COR-L47 (cell line): ENCODE data around the gene ANKRD31.
"Not testable (repeated sequence)": the region's sequence is repeated elsewhere in the genome, so short reads cannot be mapped to it uniquely, and the experiment has no call there.

Experiments used
- DNase-seq: peaks from one replicate; lab custom pipeline; 2025; lab: John Stamatoyannopoulos, UW

The ANKRD31 gene

DNA sequence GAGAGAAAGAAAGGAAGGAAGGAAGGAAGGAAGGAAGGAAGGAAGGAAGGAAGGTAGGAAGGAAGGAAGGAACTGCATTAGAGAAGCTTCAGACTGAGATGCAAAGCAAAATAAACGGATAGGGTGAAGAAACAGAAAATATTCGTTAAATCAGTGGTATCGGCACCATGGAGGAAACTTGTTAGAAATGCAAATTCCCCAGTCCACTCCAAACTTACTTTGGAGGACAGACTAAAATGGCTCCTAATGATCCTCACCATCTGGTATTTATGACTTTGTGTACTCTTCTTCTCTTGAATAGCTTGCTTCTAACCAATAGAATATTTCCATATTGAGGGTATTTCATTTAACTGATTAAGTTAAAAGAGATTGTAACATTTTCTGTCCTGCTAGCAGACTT, 96.4 kb downstream of the ANKRD31 start:
- DNase-seq, result no peak

- no peak for DNase-seq
These were observed 98.0 kb downstream of the ANKRD31 start for GRCh38 chr5:75138689-75139088.

DNA sequence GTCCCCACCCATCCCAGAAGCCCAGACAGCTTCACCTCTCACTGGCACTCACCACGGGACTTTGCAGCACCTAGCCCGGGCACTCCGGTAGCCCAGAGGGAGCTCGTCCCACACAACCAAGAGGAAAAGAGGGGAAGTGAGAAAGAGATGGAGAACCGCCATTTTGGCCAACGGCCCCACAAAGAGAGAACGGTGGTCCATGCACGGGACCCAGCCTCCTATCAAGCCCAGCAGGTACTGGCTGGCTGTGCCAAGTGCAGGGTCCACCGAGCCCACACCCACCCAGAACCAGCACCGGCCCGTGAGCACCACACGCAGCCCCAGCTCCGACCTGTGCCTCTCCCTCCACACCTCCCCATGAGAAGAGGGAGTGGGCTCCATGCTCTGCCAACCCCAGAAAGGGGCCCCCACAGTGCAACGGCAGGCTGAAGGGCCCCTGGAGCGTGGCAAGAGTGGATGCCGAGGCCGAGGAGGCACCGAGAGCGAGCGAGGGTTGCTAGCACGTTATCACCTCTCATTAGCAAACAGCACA, 105.8 kb downstream of the ANKRD31 start:
- no peak for DNase-seq

DNA sequence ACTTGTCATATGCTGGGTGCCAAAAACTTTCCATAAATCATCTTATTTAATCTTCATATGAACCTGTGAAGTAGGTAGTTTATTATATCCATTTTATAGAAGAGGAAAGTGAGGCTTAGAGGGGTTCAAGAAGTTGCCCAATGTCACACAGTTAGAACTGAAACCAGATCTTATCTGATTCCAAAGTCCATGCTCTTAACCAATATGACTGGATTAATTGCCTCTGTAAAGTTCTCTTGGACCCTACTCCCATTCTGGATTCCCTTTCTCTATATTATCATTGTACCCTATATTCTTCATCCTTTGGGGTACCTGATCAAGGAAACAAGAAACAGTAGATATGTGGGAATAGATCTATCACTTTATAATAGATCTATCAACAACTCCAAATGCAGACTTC, 119.8 kb downstream of the ANKRD31 start:
- DNase-seq, result no peak

DNA sequence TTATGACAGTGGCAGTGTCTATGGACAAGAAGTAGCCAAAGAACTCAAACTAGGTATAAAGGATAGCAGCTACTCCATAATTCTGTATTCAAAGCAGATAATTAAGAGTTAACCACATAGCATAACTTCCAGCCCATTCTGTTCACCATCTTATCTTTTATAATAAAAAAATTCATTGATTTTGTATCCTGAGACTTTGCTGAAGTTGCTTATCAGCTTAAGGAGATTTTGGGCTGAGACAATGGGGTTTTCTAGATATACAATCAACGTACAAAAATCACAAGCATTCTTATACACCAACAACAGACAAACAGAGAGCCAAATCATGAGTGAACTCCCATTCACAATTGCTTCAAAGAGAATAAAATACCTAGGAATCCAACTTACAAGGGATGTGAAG, 122.4 kb downstream of the ANKRD31 start:
- DNase-seq, result not testable (repeated sequence)

DNA sequence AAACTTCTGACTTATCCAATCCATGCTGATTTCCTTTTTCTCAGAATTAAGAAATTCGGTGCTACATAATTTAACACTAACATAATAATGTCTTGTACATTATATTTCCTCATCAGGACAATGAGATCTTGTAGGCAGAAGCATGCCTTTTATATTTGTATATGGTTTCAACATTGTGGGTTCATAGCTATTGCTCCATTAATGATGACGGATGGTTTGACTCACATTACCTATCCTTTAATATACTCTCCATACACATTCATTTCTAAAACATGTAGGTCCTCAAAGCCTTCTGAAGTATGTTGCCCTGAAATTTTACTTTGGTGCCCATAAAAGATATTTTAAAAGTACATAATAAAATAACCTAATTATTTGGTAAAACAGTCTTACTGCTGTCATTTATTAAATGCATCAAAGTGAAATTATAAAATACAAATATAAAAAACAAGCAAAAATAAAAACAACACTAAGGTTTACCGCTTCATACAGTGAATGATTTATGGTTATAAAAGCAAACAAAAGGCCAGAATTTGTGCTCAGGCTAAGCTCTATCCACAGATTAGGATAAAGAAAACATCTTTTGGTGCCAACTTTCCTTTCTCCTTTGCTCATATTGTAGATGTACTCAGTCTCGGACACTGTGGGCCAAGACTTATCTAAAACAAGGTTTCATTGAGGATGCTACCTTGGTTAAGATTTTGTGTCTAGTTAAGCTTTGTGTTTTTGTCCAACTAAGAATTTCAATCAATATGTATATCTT, 123.1 kb downstream of the ANKRD31 start:
- DNase-seq, result no peak

- DNase-seq, result no peak
These were observed 127.6 kb downstream of the ANKRD31 start for GRCh38 chr5:75108931-75109596.

DNA sequence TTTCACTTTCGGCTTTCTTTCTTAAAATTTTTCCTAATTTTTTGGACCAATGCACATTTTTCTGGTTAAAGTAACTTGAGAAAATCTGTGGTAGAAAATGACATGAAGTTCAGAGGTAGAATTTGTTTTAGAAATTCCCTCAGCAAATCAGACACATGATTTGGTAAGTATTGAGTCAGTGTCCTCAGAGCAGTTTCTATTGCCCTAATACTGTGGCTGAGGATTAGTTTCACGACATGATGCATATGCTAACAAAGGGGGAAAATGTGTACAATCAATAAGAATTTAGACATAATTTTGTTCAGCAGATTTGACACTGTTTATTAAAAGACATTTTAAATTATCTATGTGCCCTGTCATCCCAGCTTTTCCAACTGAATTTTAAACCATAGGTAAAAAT, 128.2 kb downstream of the ANKRD31 start:
- DNase-seq, result no peak

GRCh38 chr5:75095956-75096355, 140.7 kb downstream of the ANKRD31 start:
- not testable (repeated sequence) for DNase-seq

DNA sequence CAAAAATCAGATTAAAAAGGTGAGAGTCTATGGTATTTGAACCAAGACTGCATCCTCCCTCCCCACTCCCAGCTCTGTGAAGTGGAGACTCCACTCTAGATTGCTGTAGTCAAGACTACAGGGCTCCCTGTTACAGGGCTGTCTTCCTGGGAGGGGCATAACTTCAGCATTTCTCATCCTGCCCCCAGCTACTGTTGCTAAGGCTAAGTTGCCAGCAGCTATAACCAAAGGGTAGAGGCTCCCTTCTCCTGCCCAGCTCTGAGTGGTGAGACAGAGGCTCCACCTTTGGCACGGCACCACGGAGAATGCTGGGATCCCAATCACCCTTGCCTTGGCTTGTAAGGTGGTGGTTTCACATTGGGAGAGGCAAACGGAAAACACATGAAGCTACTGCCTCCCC, 145.1 kb downstream of the ANKRD31 start:
- no peak for DNase-seq

DNA sequence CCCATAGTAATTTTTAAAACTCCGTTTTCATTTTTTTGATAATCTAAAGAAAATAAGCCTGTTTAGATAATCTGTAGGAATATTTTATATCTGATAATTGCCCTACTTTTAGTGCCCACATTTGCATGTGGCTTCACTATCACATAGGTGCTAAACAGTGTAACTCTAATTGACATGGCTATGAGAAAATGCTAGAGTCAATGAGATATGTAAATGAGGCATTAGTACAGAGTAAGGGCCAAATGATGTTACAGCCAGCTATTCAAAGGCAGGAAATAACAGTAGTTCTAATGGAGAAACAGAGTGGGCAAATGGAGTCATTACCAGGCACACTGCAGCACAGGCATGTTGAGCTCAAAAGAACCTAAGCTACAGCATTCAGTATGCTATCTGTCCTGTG, 147.0 kb downstream of the ANKRD31 start:
- no peak for DNase-seq

DNA sequence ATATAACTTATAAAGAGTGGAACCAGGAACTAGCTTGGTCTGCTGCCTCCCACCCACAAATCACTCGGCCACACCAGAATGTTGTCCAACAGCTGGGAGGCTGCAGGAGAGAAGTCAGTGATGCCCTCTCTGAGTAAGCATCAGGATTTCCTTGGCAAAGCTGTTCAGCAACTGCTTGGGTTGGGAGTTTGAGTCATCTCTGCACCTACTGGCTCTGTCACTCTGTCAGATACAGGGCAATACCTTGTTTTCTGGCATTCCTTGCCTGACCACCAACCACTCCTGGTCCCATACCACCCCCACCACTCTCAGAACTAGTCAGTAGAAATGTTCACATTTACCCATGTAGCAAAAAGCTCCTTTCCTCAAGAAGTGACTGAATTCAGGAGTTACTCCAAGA, 147.5 kb downstream of the ANKRD31 start:
- no peak for DNase-seq

DNA sequence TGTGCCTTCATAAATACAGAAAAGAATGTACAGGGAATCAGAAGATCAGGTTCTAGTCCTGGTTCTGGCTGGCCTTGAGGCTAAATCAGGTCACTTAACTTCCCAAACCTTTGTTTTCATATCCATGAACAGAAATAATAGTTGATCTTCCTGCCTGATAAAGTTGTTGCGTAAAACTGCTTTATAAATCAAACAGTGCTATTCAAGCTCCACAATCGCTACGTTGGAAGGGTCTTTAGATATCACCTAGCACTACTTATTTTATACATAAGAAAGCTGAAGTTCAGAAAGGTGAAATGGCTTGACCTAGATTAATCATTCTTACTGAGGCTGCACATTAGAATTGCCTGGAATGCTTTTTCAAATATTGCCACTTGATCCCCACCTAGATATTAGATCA, 148.0 kb downstream of the ANKRD31 start:
- no peak for DNase-seq

- DNase-seq, result no peak
These were observed 155.2 kb downstream of the ANKRD31 start for GRCh38 chr5:75081510-75081909.

DNA sequence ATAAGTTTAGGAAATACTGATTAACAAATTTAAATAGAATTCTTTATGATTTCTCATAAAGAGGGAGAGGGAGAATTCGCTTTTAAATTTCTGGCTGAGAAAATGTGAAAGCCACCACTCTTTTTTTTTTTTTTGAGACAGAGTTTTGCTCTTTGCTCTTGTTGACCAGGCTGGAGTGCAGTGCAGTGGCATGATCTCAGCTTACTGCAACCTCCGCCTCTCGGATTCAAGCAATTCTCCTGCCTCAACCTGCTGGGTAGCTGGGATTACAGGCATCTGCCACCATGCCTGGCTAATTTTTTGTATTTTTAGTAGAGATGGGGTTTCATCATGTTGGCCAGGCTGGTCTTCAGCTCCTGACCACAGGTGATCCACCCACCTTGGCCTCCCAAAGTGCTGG, 157.3 kb downstream of the ANKRD31 start:
- not testable (repeated sequence) for DNase-seq

GRCh38 chr5:75078027-75078426, 158.7 kb downstream of the ANKRD31 start:
- DNase-seq, result no peak

DNA sequence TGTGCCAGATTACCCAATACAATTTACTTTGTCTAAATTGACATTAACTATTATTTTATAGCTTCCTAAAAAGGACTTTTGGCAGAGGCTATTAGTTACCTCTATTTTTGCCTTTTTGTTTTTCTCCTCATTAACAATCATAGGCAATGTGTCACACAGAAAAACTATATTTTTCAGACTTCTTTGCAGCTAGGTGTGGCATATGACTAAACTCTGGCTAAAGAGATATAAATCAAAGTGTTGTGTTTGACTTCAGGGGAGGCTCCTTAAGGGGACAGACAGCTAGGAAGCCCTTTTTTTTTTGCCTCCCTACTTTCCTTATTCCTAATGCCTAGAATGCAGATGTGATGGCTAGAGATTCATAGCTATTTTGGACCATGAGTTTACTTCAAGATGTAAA, 164.6 kb downstream of the ANKRD31 start:
- no peak for DNase-seq

- no peak for DNase-seq
These were observed 165.6 kb downstream of the ANKRD31 start for GRCh38 chr5:75071100-75071499.

DNA sequence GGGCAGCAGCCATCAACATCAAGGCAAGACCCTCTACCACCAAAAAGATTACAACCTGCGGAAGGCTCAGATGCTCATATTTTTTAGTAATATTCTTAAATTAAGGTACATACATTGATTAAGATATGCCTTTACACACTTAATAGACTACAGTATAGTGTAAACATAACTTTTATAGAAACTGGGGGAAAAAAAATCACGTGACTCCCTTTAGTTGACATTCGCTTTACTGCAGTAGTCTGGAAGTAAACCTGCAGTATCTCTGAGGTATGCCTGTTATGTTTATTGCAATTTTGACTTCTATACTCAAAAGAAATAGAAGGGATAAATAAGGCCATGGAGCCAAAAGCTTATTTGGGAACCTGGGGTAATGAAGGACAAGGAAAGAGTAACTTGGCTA, 169.2 kb downstream of the ANKRD31 start:
- DNase-seq, result no peak

DNA sequence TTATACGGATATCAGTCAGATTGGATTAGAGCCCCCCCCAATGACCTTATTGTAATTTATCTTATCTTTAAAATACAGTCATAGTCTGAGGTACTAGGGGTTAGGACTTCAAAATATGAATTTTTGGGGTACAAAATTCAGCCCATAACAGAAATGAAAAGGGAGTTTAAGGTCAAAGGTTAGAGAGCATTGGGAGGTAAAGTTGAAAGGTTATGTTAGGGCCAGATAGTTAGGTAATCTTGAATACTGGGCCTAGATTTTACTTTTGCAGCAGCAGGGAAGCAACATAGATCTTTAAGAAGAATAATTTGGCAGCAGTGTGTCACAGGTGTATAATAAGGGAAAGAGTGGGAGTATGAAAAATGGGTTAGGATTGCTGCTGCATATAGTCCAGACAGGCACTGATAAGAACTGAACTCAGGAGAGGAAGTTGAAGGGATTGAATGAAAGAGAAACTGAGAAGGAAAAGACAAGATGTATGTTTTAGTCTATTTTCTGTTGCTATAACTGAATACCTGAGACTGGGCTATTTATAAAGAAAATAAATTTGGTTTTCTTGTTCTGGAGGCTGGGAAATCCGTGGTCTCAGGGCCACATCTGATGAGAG, 173.7 kb downstream of the ANKRD31 start:
- no peak for DNase-seq

- no peak for DNase-seq
These were observed 176.6 kb downstream of the ANKRD31 start for GRCh38 chr5:75059912-75060545.

DNA sequence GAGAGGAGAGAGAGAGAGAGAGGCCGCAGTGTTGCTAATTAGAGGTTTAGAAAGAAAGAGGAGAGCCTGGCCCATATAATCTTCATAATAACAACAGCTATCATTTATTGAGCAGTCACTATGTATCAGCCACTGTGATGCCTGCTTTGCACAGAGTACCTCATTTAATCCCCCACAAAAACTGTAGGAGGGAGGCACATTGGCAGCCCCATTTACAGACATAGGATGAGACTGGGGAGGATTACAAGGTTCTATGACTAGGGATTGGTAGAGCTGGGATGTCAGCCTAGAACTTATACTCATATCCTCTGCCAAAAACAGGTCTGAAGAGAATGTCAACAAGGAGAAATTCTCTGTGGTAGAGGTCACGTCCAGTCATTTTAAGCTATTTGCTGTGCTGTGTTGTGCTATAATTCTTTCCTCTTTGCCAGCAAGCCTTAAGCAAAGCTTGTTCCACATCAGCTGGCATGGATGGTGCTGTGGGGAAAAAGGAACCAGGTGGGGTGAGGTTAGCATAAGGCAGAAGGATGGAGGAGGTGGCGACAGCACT, 177.6 kb downstream of the ANKRD31 start:
- DNase-seq, result no peak
